AG04450 (cell line): Measurements from ENCODE around the gene MAPKAPK2. TPM values are rescaled to one million over a fixed set of nuclear protein-coding genes. Genes with fewer than 3 reads are reported as not detected.
"Not testable (repeated sequence)": the region's sequence is repeated elsewhere in the genome, so short reads cannot be mapped to it uniquely, and the experiment has no call there.

Experiments
- CTCF ChIA-PET: fragments of 300-600, 350-600 bp; formaldehyde crosslinking; extraction: SDS; loops from one replicate; lab custom pipeline; 2022; ENCODE audit warnings: antibody characterized with exemption, inconsistent platforms; lab: Charles Lee
- POLR2A ChIA-PET: fragments of 350-600 bp; formaldehyde crosslinking; extraction: SDS; loops from one replicate; lab custom pipeline; 2021; ENCODE audit warnings: antibody characterized with exemption, inconsistent platforms; lab: Yijun Ruan, JAX
- DNase-seq: peaks from one replicate; pipeline ENCODE4 v3.0.0-alpha.2; 2011; ENCODE audit warnings: low read depth, low spot score
- H3K27ac ChIP-seq: one replicate; pipeline ENCODE4 v1.5.1; 2012; ENCODE audit warnings: low read depth, low read length, control low read depth
- H3K27me3 ChIP-seq: one replicate; pipeline ENCODE4 v1.6.0; 2012; ENCODE audit warnings: low read length; ENCODE audit not compliant: control insufficient read depth, insufficient read depth
- H3K4me3 ChIP-seq: 2 replicates; pipeline ENCODE4 v1.5.1; 2011; ENCODE audit warnings: mild to moderate bottlenecking, low read depth, low read length, control low read depth
- H3K9me3 ChIP-seq: 2 replicates; pipeline ENCODE4 v1.5.1; 2012; ENCODE audit warnings: low read length; ENCODE audit not compliant: control insufficient read depth, insufficient read depth
- CTCF ChIP-seq: IDR thresholded peaks from 2 replicates; pipeline ENCODE4 v1.5.1; 2011; ENCODE audit warnings: low read depth, low read length, control low read depth, inconsistent platforms
- polyA plus RNA-seq: library from polyadenylated mRNA; depleted of rRNA; stranded (reverse); fragments of >200 nt; gene quantifications from 2 replicates; pipeline ENCODE4 v1.2.3, GENCODE V29; 2011

Gene MAPKAPK2
- polyA plus RNA-seq, 1 experiment, result 64.9 TPM

- TF ChIP-seq CTCF, result no peak
- POLR2A ChIA-PET, result interaction anchor here (0.9 kb wide), 1 partner anchor 37 kb away, joined by 3 read pairs; no protein-coding TSS in a partner anchor
- no peaks in the 10 kb centered on the region for H3K9me3 ChIP-seq
- no peak for DNase-seq
- CTCF ChIA-PET, result interaction anchor here (0.6 to 7.6 kb wide), 6 partner anchors 25 to 345 kb away, joined by 3 to 202 read pairs (median 4); no protein-coding TSS in a partner anchor
- no peaks in the 10 kb centered on the region for H3K27me3 ChIP-seq
- peak overlapping the region; percentile 80; the same call in 1 of the 2 replicates for H3K4me3 ChIP-seq
- H3K27ac ChIP-seq, result no peak overlapping the region
Measured at GRCh38 chr1:206637605-206638004, 47.1 kb upstream of the MAPKAPK2 start.

DNA sequence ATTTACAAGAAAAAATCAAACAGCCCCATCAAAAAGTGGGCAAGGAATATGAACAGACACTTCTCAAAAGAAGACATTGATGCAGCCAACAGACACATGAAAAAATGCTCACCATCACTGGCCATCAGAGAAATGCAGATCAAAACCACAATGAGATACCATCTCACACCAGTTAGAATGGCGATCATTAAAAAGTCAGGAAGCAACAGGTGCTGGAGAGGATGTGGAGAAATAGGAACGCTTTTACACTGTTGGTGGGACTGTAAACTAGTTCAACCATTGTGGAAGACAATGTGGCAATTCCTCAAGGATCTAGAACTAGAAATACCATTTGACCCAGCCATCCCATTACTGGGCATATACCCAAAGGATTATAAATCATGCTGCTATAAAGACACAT is 42.6 kb upstream of the MAPKAPK2 start:
- H3K27me3 ChIP-seq, POLR2A ChIA-PET, H3K4me3 ChIP-seq, H3K27ac ChIP-seq, H3K9me3 ChIP-seq, DNase-seq: not testable (repeated sequence)
- CTCF ChIA-PET, result interaction anchor here (0.8 to 1.0 kb wide), 2 partner anchors 11 to 21 kb away, joined by 3 to 4 read pairs; no protein-coding TSS in a partner anchor

- TF ChIP-seq CTCF, result no peak
- ChIA-PET CTCF (interaction anchor here (0.6 to 2.3 kb wide), 2 partner anchors 21 to 34 kb away, joined by 3 to 12 read pairs; no protein-coding TSS in a partner anchor), POLR2A (interaction anchor here (0.6 kb wide), 1 partner anchor 56 kb away, joined by 4 read pairs; no protein-coding TSS in a partner anchor)
- Histone ChIP-seq H3K27me3 (no peaks in the 10 kb centered on the region), H3K9me3 (no peaks in the 10 kb centered on the region), H3K4me3 (no peak overlapping the region), H3K27ac (no peak overlapping the region)
- DNase-seq, result no peak
Measured at GRCh38 chr1:206643118-206643698, 41.5 kb upstream of the MAPKAPK2 start.

DNA sequence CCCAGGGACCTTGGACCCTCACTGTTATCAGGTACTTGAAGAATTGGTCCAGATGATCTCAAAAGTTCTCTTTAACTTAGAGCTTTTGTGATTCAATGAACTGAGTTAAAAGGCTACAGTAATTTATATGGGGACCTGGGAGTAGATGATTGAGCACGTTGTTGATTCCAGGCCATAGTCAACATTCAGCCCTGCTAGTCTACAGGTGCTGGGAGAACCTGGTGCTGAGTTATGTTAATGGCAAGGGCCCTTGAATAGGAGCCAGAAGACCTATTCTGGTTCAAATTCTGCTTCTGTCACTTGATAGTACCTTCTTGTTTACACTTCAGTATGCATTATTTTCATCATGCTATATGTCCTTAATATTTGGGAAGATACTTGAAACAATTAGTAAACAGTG is 38.2 kb upstream of the MAPKAPK2 start:
- Histone ChIP-seq H3K27ac (no peak overlapping the region), H3K9me3 (no peaks in the 10 kb centered on the region), H3K27me3 (no peaks in the 10 kb centered on the region), H3K4me3 (no peak overlapping the region)
- POLR2A ChIA-PET, result no interaction called here
- DNase-seq, result no peak
- TF ChIP-seq CTCF, result no peak
- CTCF ChIA-PET, result interaction anchor here (1.6 to 6.2 kb wide), 3 partner anchors 11 to 18 kb away, joined by 6 to 72 read pairs (median 15); partner anchors contain the start of gene DYRK3

DNA sequence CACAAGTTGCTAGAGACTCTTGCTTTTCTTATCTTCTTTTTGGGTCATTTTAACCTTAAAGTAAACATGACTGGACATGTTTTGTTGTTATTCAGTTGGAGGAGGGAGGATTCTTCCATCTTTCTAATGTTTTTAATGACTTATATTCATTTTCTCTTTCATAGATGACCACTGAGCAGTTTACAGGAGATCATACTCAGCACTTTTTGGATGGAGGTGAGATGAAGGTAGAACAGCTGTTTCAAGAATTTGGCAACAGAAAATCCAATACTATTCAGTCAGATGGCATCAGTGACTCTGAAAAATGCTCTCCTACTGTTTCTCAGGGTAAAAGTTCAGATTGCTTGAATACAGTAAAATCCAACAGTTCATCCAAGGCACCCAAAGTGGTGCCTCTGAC is 37.5 kb upstream of the MAPKAPK2 start:
- ChIA-PET CTCF (interaction anchor here (1.6 to 6.2 kb wide), 5 partner anchors 11 to 17 kb away, joined by 5 to 72 read pairs (median 15); partner anchors contain the start of gene DYRK3), POLR2A (no interaction called here)
- Histone ChIP-seq H3K27me3 (no peaks in the 10 kb centered on the region), H3K27ac (no peak overlapping the region), H3K4me3 (no peak overlapping the region), H3K9me3 (no peaks in the 10 kb centered on the region)
- no peak for DNase-seq
- TF ChIP-seq CTCF, result no peak
